Stimulated activated CD8-positive, alpha-beta memory T cell treated with anti-CD3 and anti-CD28 coated beads, Interleukin-7, amount 100 ng/mL, for 24 hours (primary cell): ENCODE data around the gene TNP1.

Experiments used
- DNase-seq: peaks from one replicate; pipeline ENCODE4 v3.0.0-alpha.2; 2020; ENCODE audit warnings: low read depth

Gene TNP1, protein sequence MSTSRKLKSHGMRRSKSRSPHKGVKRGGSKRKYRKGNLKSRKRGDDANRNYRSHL

DNA sequence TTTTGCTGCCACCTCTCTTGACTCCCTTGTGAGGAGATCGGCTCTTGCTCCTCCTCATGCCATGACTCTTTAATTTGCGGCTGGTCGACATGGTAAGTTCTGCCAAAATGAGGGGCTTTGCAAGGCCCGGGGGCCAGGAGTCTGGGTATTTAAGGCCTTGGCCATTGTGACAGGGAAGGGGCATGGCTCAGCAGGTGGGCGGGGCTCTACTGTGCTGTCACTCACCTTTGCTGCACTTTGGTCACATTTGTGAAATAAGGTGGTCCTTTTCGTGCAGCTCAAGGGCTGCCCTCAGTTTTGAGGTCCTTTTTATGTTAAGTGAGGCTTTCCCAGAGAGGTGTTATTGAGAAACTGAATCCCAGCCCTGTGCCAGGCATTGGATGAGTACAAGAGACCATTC is at the start of gene TNP1:
Gene TNP1 (minus strand): TSS at position 121 of the 400 bp plus-strand sequence. CDS start 30 bp downstream, at position 91.
- no peak for DNase-seq

DNA sequence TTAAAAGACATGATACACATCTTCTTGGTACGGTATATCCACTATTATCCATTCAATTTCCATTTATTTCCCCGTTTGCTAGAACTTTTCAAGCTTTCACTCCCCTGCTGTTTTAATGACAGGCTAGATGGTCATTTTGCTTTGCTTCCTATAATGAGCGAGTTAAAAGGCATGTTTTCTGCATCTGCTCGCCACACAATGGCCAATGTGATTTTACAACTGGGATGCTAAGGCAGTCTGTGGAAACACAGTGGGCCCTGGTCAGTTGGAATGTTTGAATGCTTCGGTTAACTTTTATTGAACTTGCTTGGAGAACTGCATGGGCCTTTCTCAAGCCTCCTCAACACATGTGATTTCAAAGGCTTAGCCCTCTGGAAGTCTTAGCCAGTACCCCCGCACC is 48.4 kb upstream of the TNP1 start:
- DNase-seq, result no peak

DNA sequence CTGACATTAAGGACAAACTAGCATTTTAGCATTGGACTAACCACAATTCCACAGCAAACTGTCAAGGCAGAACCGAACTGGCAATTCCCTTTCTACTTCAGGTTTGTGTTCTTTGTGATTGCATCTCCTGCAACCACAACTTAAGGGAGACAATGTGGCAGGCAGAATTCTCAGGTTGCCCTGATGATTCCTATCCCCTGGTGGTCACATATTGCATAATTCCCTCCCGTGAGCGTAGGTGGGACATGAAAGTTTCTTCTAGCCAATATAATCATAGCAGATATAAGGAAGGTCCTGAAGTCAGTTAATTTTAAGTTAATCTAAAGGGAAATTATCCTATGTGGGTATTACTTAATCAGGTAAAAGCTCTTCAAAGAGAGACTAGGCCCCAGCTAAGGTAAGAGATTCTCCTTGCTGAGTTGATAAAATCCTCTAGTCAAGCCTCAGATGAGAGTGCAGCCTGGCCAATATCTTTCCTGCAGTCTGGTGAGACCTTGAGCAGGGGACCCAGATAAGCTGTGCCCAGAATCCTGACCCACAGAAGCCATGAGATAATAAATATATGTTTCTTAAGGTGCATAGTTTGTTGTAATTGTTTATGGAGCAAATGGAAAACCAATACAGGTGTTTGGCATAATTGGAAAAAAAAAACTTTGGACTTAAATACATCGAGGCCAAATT is 45.9 kb upstream of the TNP1 start:
- no peak for DNase-seq

DNA sequence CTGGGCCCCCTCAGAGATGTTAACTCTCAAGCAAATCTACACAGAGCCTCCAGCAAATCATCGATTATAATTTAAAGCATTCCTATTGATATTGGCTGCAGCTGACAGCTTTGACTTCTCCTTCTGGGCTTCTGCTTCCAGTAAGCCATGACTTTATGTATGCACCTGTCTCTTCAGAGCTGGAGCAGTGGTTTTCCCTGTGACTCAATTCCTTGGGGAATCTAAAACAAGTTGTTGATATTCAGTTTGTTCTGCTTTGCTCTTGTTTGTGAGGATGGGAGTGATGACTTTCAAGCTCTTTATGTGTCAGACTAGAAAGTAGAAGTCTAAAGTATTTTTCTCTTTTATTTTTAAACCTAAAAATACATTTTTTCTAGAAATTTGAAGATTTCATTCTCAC is 45.1 kb upstream of the TNP1 start:
- DNase-seq, result no peak

DNA sequence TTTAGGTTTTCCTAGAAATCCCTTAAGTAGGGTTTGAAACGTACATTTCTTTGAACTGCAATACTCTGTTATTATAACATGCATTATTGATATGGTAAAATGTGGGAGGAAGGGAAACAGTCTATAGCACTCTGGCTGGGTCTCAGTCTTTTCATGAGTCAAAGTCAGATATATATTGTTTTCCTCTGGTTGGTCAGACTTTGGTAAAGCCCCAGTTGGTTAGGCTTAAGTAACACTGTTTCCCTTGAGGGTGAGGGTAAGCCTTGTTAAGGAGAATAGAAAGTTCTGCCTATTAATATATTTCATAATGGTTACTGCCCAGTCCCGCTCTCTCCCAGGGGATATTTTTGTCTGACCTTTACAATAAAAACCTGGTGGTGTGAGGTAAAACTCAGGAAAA is 44.7 kb upstream of the TNP1 start:
- DNase-seq, result no peak

DNA sequence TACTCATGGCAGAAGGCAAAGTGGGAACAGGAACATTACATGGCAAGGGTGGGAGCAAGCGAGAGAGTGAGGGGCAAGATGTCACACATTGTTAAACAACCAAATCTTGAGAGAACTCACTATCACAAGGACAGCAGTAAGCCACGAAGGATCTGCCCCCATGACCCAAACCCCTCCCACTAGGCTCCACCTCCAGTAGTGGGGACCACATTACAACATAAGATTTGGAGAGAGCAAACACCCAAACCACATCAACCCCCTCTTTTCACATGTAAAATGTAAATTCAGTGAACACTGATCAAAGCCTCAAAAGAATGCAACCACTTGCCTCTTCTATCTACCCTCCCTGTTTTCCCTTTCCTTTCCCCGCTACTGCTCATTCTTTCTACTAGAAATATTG is 43.6 kb upstream of the TNP1 start:
- DNase-seq, result no peak

DNA sequence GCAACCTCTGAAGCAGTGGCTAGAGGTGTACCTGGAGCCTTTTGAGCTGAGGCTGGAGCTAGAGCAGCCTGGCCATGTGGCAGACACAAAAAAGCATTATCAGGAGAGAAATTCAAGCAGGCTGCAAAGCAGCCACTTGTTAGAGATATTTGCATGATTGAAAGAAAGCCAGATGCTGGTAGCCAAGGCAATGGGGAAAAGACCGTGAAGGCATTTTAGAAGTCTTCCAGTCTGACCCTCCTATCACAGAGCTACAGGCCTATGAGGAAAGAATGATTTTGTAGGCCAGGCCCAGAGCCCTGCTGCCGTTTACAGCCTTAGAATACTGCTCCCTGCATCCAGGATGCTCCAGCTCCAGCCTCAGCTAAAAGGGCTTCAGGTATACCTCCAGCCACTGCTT is 41.4 kb upstream of the TNP1 start:
- no peak for DNase-seq

DNA sequence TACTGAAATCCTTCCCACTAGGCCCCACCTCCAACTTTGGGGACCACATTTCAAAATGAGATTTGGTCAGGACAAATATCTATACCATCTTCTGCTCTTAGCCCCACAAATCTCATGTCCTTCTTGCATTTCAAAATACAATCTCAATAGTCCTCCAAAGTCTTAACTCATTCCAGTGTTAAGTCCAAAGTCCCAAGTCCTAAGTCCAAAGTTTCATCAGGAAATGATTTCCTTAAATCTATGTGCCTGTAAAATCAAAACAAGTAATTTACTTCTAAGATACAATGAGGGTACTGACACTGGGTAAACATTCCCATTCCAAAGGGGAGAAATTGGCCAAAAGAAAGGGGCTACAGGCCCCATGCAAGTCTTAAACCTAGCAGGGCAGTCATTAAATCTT is 40.5 kb upstream of the TNP1 start:
- no peak for DNase-seq

DNA sequence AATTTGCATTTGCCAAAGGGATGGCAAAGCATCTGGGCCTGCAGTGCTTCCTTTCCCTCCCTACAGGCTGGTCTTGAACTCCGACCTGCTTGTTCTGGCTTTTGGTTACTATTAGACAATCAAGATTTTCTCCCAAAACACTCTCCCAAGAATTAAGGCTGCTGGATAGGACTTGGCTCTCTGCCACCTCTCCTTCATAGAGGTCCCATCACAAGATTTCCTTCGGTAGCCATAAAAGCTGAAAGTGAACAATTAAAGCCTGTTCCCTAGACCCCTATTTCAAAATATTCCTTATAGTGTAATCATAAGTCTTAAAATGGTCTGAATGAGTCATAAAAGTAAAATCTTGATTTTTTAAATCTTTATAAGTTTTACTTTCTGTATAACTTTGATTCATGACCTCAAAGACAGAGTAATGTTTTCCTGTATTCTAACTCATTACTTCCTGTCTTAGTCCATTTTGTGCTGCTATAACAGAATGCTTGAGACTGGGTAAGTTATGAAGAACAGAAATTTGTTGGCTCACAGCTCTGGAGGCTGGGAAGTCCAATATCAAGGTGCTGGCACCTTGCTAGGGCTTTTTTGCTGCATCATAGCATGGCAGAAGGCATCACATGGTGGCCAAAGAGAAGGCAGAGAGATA is 37.8 kb upstream of the TNP1 start:
- no peak for DNase-seq

DNA sequence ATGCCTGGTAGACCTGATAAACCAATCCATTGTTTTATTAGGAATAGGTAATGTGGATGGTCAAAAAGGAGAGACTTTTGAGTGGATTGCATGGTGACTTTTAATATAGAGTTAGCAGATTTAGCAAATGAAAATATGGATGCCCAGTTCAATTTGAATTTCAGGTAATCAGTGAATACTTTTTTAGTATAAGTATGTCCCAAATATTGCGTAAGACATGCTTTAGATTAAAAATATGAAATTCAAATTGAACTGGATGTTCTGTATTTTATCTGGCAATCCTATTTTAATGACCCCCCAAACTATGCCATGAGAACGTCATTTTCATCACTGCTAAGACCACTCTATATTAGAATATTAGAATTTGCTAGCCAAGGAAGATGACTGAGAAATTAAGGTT is 30.3 kb upstream of the TNP1 start:
- DNase-seq, result no peak

DNA sequence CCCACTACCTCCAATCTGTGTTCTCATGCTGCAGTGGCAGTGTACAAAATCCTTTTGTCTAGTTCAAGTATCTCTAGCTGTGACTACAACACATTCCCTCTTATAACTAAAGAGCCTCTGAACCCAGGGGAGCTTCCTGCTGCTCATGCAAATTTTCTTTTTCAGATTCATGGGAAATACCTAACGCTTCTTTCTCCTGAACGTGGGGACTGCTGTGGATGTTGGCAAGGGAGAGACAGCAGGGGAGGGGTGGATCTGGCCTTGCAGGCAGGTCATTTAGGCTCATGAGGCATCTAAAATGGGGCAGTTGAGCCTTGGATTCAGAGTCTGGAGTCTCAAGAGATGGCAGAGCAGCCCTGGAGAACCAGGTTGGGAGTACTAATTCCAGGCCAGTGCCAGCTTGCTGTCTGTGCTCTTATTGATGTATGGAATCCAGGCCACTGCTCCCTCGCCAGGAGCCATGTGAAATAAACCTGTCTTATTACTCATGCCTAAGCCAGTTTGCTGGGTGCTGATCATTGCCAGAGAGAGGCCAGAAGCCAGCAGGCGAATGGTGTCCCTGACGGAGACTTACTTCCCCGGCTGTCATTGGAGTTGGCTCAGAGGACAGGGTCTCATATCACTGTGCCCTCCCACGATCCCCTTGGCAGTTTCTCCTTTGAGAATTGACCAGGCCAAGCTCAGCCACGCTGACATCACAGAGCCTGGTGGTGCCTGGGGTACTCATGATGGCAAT is 29.2 kb upstream of the TNP1 start:
- no peak for DNase-seq

DNA sequence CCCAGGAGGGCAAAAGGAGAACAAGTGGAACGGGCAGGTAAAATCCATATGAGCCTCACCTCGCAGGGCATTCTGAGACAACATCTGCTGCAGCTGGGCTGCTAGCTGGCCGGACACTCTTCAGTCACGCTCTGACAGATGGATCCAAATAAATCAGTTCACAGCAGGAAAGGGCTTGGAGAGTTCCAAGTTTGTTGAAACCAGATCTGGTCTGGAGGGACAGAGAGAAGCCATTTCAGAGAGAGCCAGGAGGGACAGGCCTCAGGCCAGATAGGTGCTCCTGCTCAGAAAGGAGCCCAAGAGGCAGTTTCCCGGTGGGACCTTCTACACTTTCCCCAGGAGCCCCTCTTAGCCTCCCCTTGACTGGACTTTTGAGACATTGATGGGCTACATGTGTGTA is 28.2 kb upstream of the TNP1 start:
- no peak for DNase-seq

DNA sequence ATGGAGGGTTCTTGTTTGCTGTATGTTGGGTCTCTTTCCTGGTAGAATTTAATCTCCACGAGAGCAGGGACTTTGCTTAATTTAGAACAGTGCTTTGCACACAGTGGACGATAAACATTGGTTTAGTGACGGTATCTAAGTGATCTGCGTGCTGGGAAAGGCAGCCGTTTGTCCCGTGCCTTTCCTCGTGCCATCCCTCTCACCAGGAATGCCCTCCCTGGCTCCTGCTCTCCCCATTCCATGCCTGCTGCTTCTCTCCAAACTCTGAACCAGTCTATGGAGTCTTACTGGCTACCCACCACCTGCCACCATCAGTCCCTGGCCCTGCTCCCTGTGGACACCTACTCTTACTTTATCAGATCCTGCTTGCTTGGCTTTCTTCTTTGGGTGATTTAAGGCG is 27.3 kb upstream of the TNP1 start:
- DNase-seq, result no peak

DNA sequence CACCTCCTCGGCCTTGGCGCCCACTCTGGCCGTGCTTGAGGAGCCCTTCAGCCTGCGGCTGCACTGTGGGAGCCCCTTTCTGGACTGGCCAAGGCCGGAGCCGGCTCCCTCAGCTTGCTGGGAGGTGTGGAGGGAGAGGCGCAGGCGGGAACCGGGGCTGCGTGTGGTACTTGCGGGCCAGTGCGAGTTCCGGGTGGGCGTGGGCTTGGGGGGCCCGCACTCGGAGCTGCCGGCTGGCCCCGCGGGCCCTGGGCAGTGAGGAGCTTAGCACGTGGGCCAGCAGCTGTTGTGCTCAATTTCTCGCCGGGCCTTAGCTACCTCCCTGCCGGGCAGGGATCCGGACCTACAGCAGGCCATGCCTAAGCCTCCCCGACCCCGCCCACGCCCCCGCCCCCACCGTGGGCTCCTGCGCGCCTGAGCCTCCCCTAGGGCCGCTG is 25.3 kb upstream of the TNP1 start:
- DNase-seq, result no peak

DNA sequence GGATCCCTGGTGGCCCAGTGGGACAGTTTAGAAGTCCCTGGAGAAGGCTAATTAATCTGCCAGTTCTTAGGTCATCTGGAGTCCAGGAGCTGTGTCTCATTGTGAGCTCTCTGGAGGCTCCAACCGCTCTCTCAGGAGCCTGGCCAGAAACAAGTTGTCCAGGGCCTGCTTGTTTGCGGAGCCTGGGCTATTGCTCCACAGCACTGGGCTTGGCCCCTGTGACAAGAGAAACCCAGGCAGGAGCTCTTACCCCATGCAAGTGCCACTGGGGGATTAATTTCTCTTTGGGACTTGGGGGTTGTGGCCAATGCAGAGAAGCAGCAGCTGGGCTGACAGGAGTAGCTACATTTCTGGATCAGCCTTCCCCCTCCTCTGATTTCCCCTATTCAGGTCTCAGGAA is 24.5 kb upstream of the TNP1 start:
- no peak for DNase-seq

DNA sequence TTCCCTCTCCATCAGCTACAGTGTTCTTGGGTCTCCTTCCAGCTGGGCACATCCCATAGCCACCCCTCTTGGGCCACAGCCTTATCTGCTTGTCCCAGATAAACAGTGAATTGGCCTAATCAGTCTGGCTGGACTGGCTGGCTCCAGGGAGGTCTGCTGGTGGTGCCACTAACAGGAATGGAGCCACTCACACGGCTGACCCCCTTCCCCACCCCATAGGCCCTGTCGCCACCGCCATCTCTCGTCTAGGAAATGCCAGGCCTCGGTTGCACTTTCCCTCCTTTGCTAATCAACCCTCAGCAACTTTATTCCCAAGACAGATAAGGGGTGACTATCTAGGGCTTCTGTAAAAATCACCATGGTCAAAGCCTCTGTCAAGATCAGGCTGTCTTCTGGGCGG is 23.0 kb upstream of the TNP1 start:
- DNase-seq, result no peak

DNA sequence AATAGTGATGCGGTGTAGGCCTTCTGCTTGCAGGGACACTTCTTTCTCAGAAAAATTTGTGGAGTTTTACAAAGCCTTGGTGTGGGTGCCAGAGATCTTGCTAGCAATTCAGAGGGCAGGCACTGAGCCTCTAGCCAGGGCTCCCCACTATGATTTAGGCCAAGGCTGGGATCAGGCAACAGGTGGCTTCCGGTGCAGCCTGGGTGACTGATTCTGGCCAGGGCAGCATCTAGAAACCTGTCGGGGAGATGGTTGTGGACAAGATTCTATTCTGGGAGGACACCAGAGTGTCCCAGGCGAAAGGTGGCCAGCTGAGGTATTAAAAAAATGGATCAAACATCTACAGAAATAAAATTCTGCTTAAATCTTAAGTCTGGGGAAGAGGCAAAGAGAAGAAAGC is 21.5 kb upstream of the TNP1 start:
- DNase-seq, result no peak

DNA sequence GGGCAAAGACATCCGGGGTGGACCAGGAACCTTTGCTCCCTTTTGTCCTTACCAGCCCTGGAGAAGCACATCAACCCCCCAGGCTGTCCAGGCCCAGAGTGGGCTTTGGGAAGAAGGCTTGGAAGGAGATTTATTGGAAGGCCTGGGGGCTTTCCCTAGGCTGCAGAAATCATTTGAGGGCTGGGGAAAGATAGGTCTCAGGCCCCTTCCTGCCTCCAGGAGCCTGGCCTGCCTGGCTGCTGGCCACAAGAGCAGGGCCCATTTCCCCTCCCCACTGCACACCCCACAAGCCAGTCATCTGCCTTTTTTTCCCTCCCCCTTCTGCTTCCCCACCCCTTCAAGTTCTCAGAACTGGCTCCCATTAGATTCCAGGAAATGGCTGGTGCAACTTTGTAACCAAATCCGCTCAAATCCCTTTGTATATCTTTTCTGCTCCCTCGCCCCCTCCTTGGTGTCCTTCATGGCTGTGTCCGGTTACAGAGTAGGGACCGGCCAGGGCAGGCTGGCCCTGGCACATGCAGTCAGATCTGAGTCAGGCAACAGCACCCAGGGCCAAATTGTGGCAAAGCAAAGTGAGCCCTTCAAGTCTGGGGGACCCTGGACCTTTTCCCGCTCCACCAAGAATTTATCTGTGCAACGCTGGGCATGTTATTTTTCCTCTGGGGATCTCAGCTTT is 20.8 kb upstream of the TNP1 start:
- DNase-seq, result no peak

DNA sequence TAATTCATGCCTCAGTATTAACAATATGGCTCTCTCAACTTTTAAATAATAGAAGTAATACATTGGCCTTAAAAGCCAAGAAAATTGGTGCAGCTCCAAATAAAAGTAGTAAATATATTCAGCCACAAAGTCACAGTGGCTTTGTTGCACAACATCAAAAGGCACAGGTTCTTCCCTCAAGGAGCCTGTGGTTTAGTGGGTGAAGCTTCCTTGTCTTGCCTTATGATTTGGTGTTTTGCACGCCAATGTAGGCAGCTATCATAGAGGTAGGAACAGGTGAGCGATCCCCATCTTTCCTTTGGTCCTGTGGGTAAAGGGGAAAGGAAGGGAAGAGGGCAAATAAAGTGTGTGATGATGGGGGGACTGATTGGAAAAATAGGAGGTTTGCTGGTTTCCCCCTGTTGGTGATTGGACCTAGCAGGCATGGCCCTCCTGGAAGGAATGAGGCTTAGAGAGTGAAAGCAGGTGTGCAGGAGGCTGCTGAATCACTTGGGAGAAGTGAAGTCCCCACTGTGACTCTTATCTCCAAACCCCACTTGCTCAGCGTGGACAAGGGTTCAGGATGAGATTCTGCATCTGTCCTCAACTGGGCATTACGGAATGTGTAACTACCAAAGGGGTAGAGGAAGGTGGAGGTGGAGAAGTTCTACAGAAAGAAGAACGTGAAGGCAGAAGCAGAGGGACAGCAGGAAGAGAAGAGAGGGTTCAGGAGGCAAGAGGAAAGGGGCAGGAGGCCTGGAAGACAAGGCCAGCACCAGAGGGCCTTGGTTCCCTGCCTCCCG is 20.1 kb upstream of the TNP1 start:
- DNase-seq, result no peak

DNA sequence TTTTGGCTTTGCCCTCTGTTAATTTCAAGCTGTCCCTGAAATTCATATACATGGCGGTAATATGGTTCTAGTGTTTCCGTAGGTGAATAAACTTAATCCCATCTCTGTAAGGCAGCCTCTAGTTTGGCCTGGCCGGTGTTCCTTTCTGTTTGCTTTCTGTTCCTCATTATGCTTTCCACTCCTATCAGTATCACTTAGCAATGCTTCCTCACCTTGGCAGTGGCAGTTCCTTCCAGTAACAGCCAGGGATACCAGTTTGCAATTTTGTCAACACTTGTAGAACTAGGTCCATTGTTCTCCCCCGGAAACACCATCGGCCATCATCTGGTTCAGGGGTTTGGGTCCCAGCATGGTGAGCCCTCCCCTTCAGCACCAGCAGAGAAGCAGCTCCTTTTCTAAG is 18.2 kb upstream of the TNP1 start:
- DNase-seq, result no peak

DNA sequence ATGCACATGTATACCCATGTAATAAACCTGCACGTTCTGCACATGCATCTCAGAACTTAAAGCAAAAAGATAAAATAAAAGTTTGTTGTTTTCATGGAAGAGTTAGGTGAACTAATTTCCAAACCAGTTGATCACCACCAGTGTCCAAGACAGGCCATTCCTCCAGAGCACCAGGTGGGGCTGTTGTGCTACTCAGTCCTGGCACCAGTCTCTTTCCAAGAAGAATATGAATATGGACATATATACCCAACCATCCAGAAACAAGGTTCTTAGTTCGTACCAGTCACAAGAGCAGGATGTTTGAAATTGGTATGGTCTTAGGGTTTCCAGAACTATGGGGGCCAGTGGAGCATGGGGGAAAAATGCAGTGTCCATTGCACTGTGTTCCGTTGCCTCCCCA is 17.2 kb upstream of the TNP1 start:
- no peak for DNase-seq

DNA sequence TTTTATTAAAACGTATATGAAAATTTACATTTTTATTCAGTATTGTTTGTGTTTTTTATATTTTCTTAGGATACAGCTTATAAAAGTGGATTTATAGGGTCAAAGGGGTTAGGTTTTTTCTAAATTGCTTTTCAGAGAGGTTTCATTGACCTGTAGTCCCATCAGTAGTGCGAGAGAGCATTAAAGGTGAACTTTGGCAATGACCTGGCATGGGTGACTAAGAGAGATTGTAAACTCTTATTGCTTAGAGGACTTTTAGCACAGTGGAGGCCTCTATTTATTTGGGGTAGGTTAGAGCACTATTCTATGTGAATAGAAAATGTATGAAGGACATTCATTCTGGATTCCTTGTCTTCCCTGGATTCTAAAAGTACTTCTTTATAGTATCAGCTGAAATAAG is 16.0 kb upstream of the TNP1 start:
- no peak for DNase-seq
